Hepatocyte (in vitro differentiated cells): ENCODE measurements around the gene GLYATL2. TPM values are rescaled to one million over a fixed set of nuclear protein-coding genes. Genes with fewer than 3 reads are reported as not detected.

Experiments used
- DNase-seq: peaks from one replicate; pipeline ENCODE4 v3.0.0-alpha.2; 2016; ENCODE audit warnings: low spot score
- H2AFZ ChIP-seq: fragments of 200-600 bp; sonication (generic); 2 replicates; pipeline ENCODE4 v1.6.0; 2016; ENCODE audit warnings: antibody characterized with exemption, mild to moderate bottlenecking
- H3K27ac ChIP-seq: fragments of 200-600 bp; sonication (generic); 2 replicates; pipeline ENCODE4 v1.5.1; 2016; ENCODE audit warnings: mild to moderate bottlenecking
- H3K27me3 ChIP-seq: fragments of 200-600 bp; sonication (generic); 2 replicates; pipeline ENCODE4 v1.6.1; 2016
- H3K36me3 ChIP-seq: fragments of 200-600 bp; sonication (generic); replicated peaks from 2 replicates; pipeline ENCODE4 v1.5.1; 2016; ENCODE audit warnings: low read depth; ENCODE audit not compliant: insufficient read depth
- H3K4me1 ChIP-seq: fragments of 200-600 bp; sonication (generic); 2 replicates; pipeline ENCODE4 v1.5.1; 2016; ENCODE audit warnings: mild to moderate bottlenecking, moderate library complexity; ENCODE audit not compliant: insufficient read depth
- H3K4me2 ChIP-seq: fragments of 200-600 bp; sonication (generic); 2 replicates; pipeline ENCODE4 v1.6.0; 2016
- H3K4me3 ChIP-seq: fragments of 200-600 bp; sonication (generic); 2 replicates; pipeline ENCODE4 v1.5.1; 2016; ENCODE audit warnings: mild to moderate bottlenecking
- H3K79me2 ChIP-seq: fragments of 200-600 bp; sonication (generic); 2 replicates; pipeline ENCODE4 v1.6.0; 2017; ENCODE audit warnings: mild to moderate bottlenecking
- H3K9me2 ChIP-seq: fragments of 200-600 bp; sonication (generic); replicated peaks from 2 replicates; pipeline ENCODE4 v1.6.0; 2017; ENCODE audit warnings: mild to moderate bottlenecking; ENCODE audit not compliant: insufficient read depth
- H3K9me3 ChIP-seq: fragments of 200-600 bp; sonication (generic); 2 replicates; pipeline ENCODE4 v1.5.1; 2016; ENCODE audit warnings: low read depth, mild to moderate bottlenecking
- H4K20me1 ChIP-seq: fragments of 200-600 bp; sonication (generic); 2 replicates; pipeline ENCODE4 v1.6.0; 2016; ENCODE audit warnings: mild to moderate bottlenecking; ENCODE audit not compliant: insufficient read depth, poor library complexity, severe bottlenecking
- CTCF ChIP-seq: fragments of 200-600 bp; sonication (generic); IDR thresholded peaks from 2 replicates; pipeline ENCODE4 v1.5.1; 2016; ENCODE audit warnings: antibody characterized with exemption, mild to moderate bottlenecking; ENCODE audit not compliant: poor library complexity
- EZH2 ChIP-seq: fragments of 200-600 bp; sonication (generic); IDR thresholded peaks from 2 replicates; pipeline ENCODE4 v1.6.1; 2016; ENCODE audit warnings: antibody characterized with exemption, mild to moderate bottlenecking, borderline replicate concordance
- EZH2phosphoT487 ChIP-seq: fragments of 200-600 bp; sonication (generic); IDR thresholded peaks from one replicate; pipeline ENCODE4 v1.6.1; 2018; ENCODE audit warnings: antibody characterized with exemption, mild to moderate bottlenecking, low read depth, moderate library complexity; ENCODE audit not compliant: unreplicated experiment, severe bottlenecking
- WGBS: methylation state at CpG from one replicate; pipeline ENCODE4 v1.1.6; 2016; ENCODE audit warnings: low lambda C conversion rate; ENCODE audit errors: missing lambda C conversion rate; 5-methylcytosine and 5-hydroxymethylcytosine counted together
- polyA plus RNA-seq: library from polyadenylated mRNA; unstranded; fragments of >200 nt; fragmentation: Nextera tagmentation; extraction: Ambion mirVana; gene quantifications from 2 replicates; pipeline ENCODE4 v1.2.1, GENCODE V29; 2016
- total RNA-seq: library from RNA; depleted of rRNA; stranded (reverse); fragments of >200 nt; gene quantifications from 2 replicates; pipeline ENCODE4 v1.2.3, GENCODE V29; 2014

Gene GLYATL2
- total and polyA plus RNA-seq, 2 experiments from 2014 or later = 0.90 TPM; not detected in 1

DNA sequence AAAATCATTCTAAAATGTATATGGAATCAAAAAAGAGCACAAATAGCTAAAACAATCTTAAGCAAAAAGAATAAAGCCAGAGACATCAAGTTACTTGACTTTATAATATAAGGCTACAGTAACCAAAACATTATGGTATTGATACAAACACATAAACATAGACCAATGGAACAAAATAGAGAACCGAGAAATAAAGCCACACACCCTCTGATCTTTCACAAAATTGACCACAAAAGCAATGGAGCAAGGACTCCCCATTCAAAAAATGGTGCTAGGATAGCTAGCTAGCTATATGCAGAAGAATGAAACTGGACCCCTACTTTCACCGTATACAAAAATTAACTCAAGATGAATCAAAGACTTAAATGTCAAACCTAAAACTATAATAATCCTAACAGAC is 43.2 kb downstream of the GLYATL2 start:
- Histone ChIP-seq H3K27ac (no peak overlapping the region), H3K79me2 (no peaks in the 10 kb centered on the region), H2AFZ (no peak overlapping the region), H3K4me2 (no peak overlapping the region), H3K36me3 (no peaks in the 10 kb centered on the region), H3K27me3 (no peaks in the 10 kb centered on the region), H3K9me2 (no peaks in the 10 kb centered on the region), H3K4me3 (no peak overlapping the region), H3K4me1 (no peaks in the 10 kb centered on the region), H4K20me1 (no peaks in the 10 kb centered on the region), H3K9me3 (no peaks in the 10 kb centered on the region)
- TF ChIP-seq CTCF = no peak
- no peak for TF ChIP-seq EZH2phosphoT487
- TF ChIP-seq EZH2 = no peak
- no peak for DNase-seq
- 66% methylated on average over 2 of the region's 2 CpGs for WGBS

GRCh38 chr11:58796333-58796732 is 48.2 kb downstream of the GLYATL2 start:
- TF ChIP-seq CTCF (no peak), EZH2 (no peak), EZH2phosphoT487 (no peak)
- Histone ChIP-seq H3K9me3 (no peaks in the 10 kb centered on the region), H3K4me2 (no peak overlapping the region), H3K4me1 (no peaks in the 10 kb centered on the region), H3K36me3 (no peaks in the 10 kb centered on the region), H3K9me2 (no peaks in the 10 kb centered on the region), H2AFZ (no peak overlapping the region), H3K4me3 (no peak overlapping the region), H4K20me1 (no peaks in the 10 kb centered on the region), H3K27me3 (no peaks in the 10 kb centered on the region), H3K79me2 (no peaks in the 10 kb centered on the region), H3K27ac (no peak overlapping the region)
- no peak for DNase-seq
- 60% methylated on average over 6 of the region's 6 CpGs for WGBS

GRCh38 chr11:58788355-58789023 is 56.0 kb downstream of the GLYATL2 start:
- H3K79me2 ChIP-seq = no peaks in the 10 kb centered on the region
- no peak overlapping the region for H3K4me3 ChIP-seq
- TF ChIP-seq CTCF = peak; percentile 46
- no peak for TF ChIP-seq EZH2
- TF ChIP-seq EZH2phosphoT487 = no peak
- no peaks in the 10 kb centered on the region for H3K27me3 ChIP-seq
- H3K27ac ChIP-seq = no peak overlapping the region
- H3K9me3 ChIP-seq = no peaks in the 10 kb centered on the region
- no peak overlapping the region for H3K4me2 ChIP-seq
- no peak overlapping the region for H2AFZ ChIP-seq
- H3K4me1 ChIP-seq = no peaks in the 10 kb centered on the region
- H3K36me3 ChIP-seq = no peaks in the 10 kb centered on the region
- H3K9me2 ChIP-seq = no peaks in the 10 kb centered on the region
- 56% methylated on average over 4 of the region's 4 CpGs for WGBS
- H4K20me1 ChIP-seq = no peaks in the 10 kb centered on the region
- DNase-seq = peak; percentile 63
